ENCODE measurements around the gene ICAM2. TPM values are rescaled to one million over a fixed set of nuclear protein-coding genes. Genes with fewer than 3 reads are reported as not detected.

ICAM2 gene
- total and polyA plus RNA-seq, 2 donors (not counting 1 experiment from before 2014, with no cell fraction given) = 48.7 to 149 TPM

GRCh38 chr17:64001763-64002529 lies 18.5 kb downstream of the ICAM2 start:
- no peak overlapping the region for H3K4me2 ChIP-seq (replicated peaks; ENCODE audit: low read depth, low read length, poor library complexity, severe bottlenecking)
- Mint-ChIP-seq H3K4me1 (peaks cover 31% of the 10 kb centered on the region), H3K27ac (no peak overlapping the region), H3K27me3 (peaks cover 6% of the 10 kb centered on the region), H3K4me3 (no peak overlapping the region), H3K9me3 (ENCODE audit: insufficient read depth) (no peaks in the 10 kb centered on the region)
- ATAC-seq (ENCODE audit: low read depth) (no peak), DNase-seq (no peak)
- peaks cover 0 to 47% of the 10 kb centered on the region in 2 experiments for H3K36me3 ChIP-seq (replicated peaks in 1 of 2; ENCODE audit: control extremely low read depth in 1 of 2, control insufficient read depth in 1 of 2, extremely low read depth in 1 of 2, insufficient read depth in 2 of 2, low read length in 1 of 2)
- H3K27me3 ChIP-seq (replicated peaks in 1 of 4; ENCODE audit: control extremely low read depth in 1 of 4, control insufficient read depth in 3 of 4, insufficient read depth in 4 of 4, low read length in 3 of 4) = peaks cover 0 to 17% (median 5%) of the 10 kb centered on the region in 4 experiments
- peaks cover 26 to 36% of the 10 kb centered on the region in 2 donors for H3K4me1 ChIP-seq (ENCODE audit: control insufficient read depth in 2 of 2, insufficient read depth in 2 of 2, low read length in 2 of 2)
- H3K9me3 ChIP-seq (ENCODE audit: control extremely low read depth in 1 of 3, control insufficient read depth in 2 of 3, insufficient read depth in 1 of 3, low read length in 2 of 3) = no peaks in the 10 kb centered on the region
- H2AFZ ChIP-seq (ENCODE audit: insufficient read depth, low read depth, low read length, poor library complexity, severe bottlenecking) = no peak overlapping the region
- H3K4me3 ChIP-seq (ENCODE audit: control extremely low read depth in 1 of 5, extremely low read depth in 1 of 5, insufficient read depth in 1 of 5, low read depth in 2 of 5, low read length in 4 of 5) = no peak overlapping the region
- H4K20me1 ChIP-seq (ENCODE audit: control insufficient read depth, insufficient read depth, low read length, poor library complexity, severe bottlenecking) = peaks cover 61% of the 10 kb centered on the region
- no peak overlapping the region for H3K27ac ChIP-seq (ENCODE audit: low read length in 2 of 2)
- TF ChIP-seq, protein P1, sequence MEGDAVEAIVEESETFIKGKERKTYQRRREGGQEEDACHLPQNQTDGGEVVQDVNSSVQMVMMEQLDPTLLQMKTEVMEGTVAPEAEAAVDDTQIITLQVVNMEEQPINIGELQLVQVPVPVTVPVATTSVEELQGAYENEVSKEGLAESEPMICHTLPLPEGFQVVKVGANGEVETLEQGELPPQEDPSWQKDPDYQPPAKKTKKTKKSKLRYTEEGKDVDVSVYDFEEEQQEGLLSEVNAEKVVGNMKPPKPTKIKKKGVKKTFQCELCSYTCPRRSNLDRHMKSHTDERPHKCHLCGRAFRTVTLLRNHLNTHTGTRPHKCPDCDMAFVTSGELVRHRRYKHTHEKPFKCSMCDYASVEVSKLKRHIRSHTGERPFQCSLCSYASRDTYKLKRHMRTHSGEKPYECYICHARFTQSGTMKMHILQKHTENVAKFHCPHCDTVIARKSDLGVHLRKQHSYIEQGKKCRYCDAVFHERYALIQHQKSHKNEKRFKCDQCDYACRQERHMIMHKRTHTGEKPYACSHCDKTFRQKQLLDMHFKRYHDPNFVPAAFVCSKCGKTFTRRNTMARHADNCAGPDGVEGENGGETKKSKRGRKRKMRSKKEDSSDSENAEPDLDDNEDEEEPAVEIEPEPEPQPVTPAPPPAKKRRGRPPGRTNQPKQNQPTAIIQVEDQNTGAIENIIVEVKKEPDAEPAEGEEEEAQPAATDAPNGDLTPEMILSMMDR (IDR thresholded peaks at IDR 0.05) = no peak
- no peak for TF ChIP-seq EZH2 (IDR thresholded peaks at IDR 0.05; ENCODE audit: borderline replicate concordance, insufficient read depth, low read depth, low read length, poor library complexity, severe bottlenecking)
- ChIA-PET POLR2A (no interaction called here), CTCF (interaction anchor here (1.0 to 1.9 kb wide), 4 partner anchors 12 to 132 kb away, joined by 4 to 5 read pairs (median 4); no protein-coding TSS in a partner anchor)
- peaks cover 21% of the 10 kb centered on the region for H3K79me2 ChIP-seq (ENCODE audit: control insufficient read depth, insufficient read depth, low read length)
- H3K9ac ChIP-seq (ENCODE audit: low read length) = no peak overlapping the region
- 92% methylated on average over 13 of the region's 14 CpGs for WGBS (ENCODE audit: insufficient coverage)
- intact Hi-C loops (cut with micrococcal nuclease) = no loop called here

DNA sequence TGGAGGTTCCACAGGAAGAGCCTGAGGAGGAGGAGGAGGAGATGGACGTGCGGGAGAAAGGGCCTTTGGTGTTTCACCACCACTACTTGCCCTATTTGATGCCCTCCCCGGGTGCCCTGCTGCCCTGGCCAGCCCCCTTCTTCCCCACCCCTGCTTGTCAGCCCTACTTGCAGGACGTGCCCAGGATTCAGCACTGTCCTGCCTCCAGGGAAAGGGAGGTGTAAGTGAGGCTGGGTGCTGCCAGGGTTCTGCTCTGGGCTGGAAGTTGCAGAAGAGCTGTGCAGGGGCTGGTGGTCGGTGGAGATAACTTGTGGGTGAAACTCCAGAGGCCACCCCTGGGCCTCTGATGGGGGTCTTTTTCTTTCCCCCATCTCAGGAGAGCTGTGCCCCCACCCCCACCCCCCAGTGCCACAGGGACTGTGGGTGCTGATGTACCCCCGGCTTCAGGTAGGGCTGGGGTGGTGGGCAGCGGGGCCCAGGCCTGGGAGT lies 19.3 kb downstream of the ICAM2 start:
- Histone ChIP-seq H4K20me1 (ENCODE audit: control insufficient read depth, insufficient read depth, low read length, poor library complexity, severe bottlenecking) (peaks cover 53% of the 10 kb centered on the region), H3K36me3 (replicated peaks in 1 of 2; ENCODE audit: control extremely low read depth in 1 of 2, control insufficient read depth in 1 of 2, extremely low read depth in 1 of 2, insufficient read depth in 2 of 2, low read length in 1 of 2) (peaks cover 0 to 39% of the 10 kb centered on the region in 2 experiments), H3K4me3 (ENCODE audit: control extremely low read depth in 1 of 5, extremely low read depth in 1 of 5, insufficient read depth in 1 of 5, low read depth in 2 of 5, low read length in 4 of 5) (no peak overlapping the region), H3K9me3 (ENCODE audit: control extremely low read depth in 1 of 3, control insufficient read depth in 2 of 3, insufficient read depth in 1 of 3, low read length in 2 of 3) (no peaks in the 10 kb centered on the region), H3K4me1 (ENCODE audit: control insufficient read depth in 2 of 2, insufficient read depth in 2 of 2, low read length in 2 of 2) (peaks cover 19 to 28% of the 10 kb centered on the region in 2 donors), H3K4me2 (replicated peaks; ENCODE audit: low read depth, low read length, poor library complexity, severe bottlenecking) (no peak overlapping the region), H2AFZ (ENCODE audit: insufficient read depth, low read depth, low read length, poor library complexity, severe bottlenecking) (no peak overlapping the region), H3K9ac (ENCODE audit: low read length) (no peak overlapping the region), H3K27me3 (replicated peaks in 1 of 4; ENCODE audit: control extremely low read depth in 1 of 4, control insufficient read depth in 3 of 4, insufficient read depth in 4 of 4, low read length in 3 of 4) (peaks cover 0 to 20% (median 5%) of the 10 kb centered on the region in 4 experiments), H3K27ac (ENCODE audit: low read length in 2 of 2) (no peak overlapping the region), H3K79me2 (ENCODE audit: control insufficient read depth, insufficient read depth, low read length) (peaks cover 13% of the 10 kb centered on the region)
- Mint-ChIP-seq H3K27me3 (peaks cover 10% of the 10 kb centered on the region), H3K27ac (no peak overlapping the region), H3K9me3 (ENCODE audit: insufficient read depth) (no peaks in the 10 kb centered on the region), H3K4me1 (peaks cover 28% of the 10 kb centered on the region), H3K4me3 (no peak overlapping the region)
- TF ChIP-seq, protein P1 (IDR thresholded peaks at IDR 0.05) = no peak
- no peak for TF ChIP-seq EZH2 (IDR thresholded peaks at IDR 0.05; ENCODE audit: borderline replicate concordance, insufficient read depth, low read depth, low read length, poor library complexity, severe bottlenecking)
- ChIA-PET CTCF (interaction anchor here (1.5 to 1.9 kb wide), 2 partner anchors 11 to 15 kb away, joined by 4 to 5 read pairs; no protein-coding TSS in a partner anchor), POLR2A (no interaction called here)
- WGBS (ENCODE audit: insufficient coverage) = 91% methylated on average over 4 of the region's 7 CpGs
- intact Hi-C loops (cut with micrococcal nuclease) = no loop called here
- no peak for DNase-seq
- no peak for ATAC-seq (ENCODE audit: low read depth)
